Activated naive CD8-positive, alpha-beta T cell treated with anti-CD3 and anti-CD28 coated beads for 36 hours (primary cell): Measurements from ENCODE around the gene CSNK2B. TPM values are rescaled to one million over a fixed set of nuclear protein-coding genes. Genes with fewer than 3 reads are reported as not detected.

ENCODE experiments used
- DNase-seq: peaks from one replicate; pipeline ENCODE4 v3.0.0; 2021
- H3K27ac Mint-ChIP-seq: one replicate; pipeline ENCODE4 v1.8.0; 2022; ENCODE audit warnings: mild to moderate bottlenecking, moderate library complexity, mixed read lengths
- H3K27me3 Mint-ChIP-seq: one replicate; pipeline ENCODE4 v1.8.0; 2022; ENCODE audit warnings: mild to moderate bottlenecking, mixed read lengths
- H3K36me3 Mint-ChIP-seq: one replicate; pipeline ENCODE4 v1.8.0; 2021; ENCODE audit warnings: mild to moderate bottlenecking, mixed read lengths
- H3K4me1 Mint-ChIP-seq: one replicate; pipeline ENCODE4 v1.8.0; 2021; ENCODE audit warnings: mixed read lengths
- H3K4me3 Mint-ChIP-seq: one replicate; pipeline ENCODE4 v1.8.0; 2022; ENCODE audit warnings: mild to moderate bottlenecking, moderate library complexity, mixed read lengths
- H3K9me3 Mint-ChIP-seq: one replicate; pipeline ENCODE4 v1.8.0; 2022; ENCODE audit warnings: mixed read lengths
- total RNA-seq, 2 experiments: library from RNA; stranded (reverse); gene quantifications; one replicate each; pipeline ENCODE4 v1.2.3, GENCODE V29; 2021

CSNK2B gene
- total RNA-seq, result 100 to 1,000 TPM; 297 to 307 TPM

GRCh38 chr6:31665501-31666336, at the start of gene CSNK2B:
Gene CSNK2B (plus strand): TSS chr6:31666080. CDS start chr6:31666832, 752 bp downstream.
- Mint-ChIP-seq H3K36me3 (peaks cover 70% of the 10 kb centered on the region), H3K27ac (peak within 1 kb of the TSS; percentile 97)

GRCh38 chr6:31617010-31617409, 48.9 kb upstream of the CSNK2B start:
- H3K4me1 Mint-ChIP-seq, result peaks cover 39% of the 10 kb centered on the region
- DNase-seq, result no peak
- peaks cover 4% of the 10 kb centered on the region for H3K27me3 Mint-ChIP-seq
- H3K4me3 Mint-ChIP-seq, result peak overlapping the region; percentile 90
- no peaks in the 10 kb centered on the region for H3K9me3 Mint-ChIP-seq
- H3K27ac Mint-ChIP-seq, result peak overlapping the region; percentile 92
- peaks cover 32% of the 10 kb centered on the region for H3K36me3 Mint-ChIP-seq

More at GRCh38 chr6:31665501-31666336, at the start of gene CSNK2B:
- H3K4me1 Mint-ChIP-seq, result peaks cover 48% of the 10 kb centered on the region
- H3K9me3 Mint-ChIP-seq, result no peaks in the 10 kb centered on the region
- H3K4me3 Mint-ChIP-seq, result peak within 1 kb of the TSS; percentile 96
- peak; percentile 98 for DNase-seq
- H3K27me3 Mint-ChIP-seq, result no peaks in the 10 kb centered on the region

- DNase-seq, result peak; percentile 98
- H3K4me3 Mint-ChIP-seq, result peak overlapping the region; percentile 85
- peaks cover 4% of the 10 kb centered on the region for H3K27me3 Mint-ChIP-seq
- H3K9me3 Mint-ChIP-seq, result no peaks in the 10 kb centered on the region
- H3K4me1 Mint-ChIP-seq, result peaks cover 43% of the 10 kb centered on the region
- peaks cover 54% of the 10 kb centered on the region for H3K36me3 Mint-ChIP-seq
- H3K27ac Mint-ChIP-seq, result peak overlapping the region; percentile 97
These were observed 45.9 kb upstream of the CSNK2B start for GRCh38 chr6:31619805-31620585.

- Mint-ChIP-seq H3K36me3 (peaks cover 60% of the 10 kb centered on the region), H3K27ac (peak within 1 kb of the TSS; percentile 97)
These were observed 45.1 kb upstream of the CSNK2B start, which contains the start of gene PRRC2A for GRCh38 chr6:31620586-31621319. Gene PRRC2A (plus strand): TSS chr6:31620715. CDS start chr6:31622790, 2,075 bp downstream.

GRCh38 chr6:31621320-31621939, 44.5 kb upstream of the CSNK2B start:
- Mint-ChIP-seq H3K4me3 (peak overlapping the region; percentile 85), H3K36me3 (peaks cover 61% of the 10 kb centered on the region), H3K4me1 (peaks cover 31% of the 10 kb centered on the region), H3K27ac (peak overlapping the region; percentile 97), H3K27me3 (peaks cover 4% of the 10 kb centered on the region), H3K9me3 (no peaks in the 10 kb centered on the region)
- DNase-seq, result no peak

More at GRCh38 chr6:31620586-31621319, 45.1 kb upstream of the CSNK2B start, which contains the start of gene PRRC2A:
- peaks cover 4% of the 10 kb centered on the region for H3K27me3 Mint-ChIP-seq
- peaks cover 35% of the 10 kb centered on the region for H3K4me1 Mint-ChIP-seq
- no peaks in the 10 kb centered on the region for H3K9me3 Mint-ChIP-seq
- DNase-seq, result no peak
- H3K4me3 Mint-ChIP-seq, result peak within 1 kb of the TSS; percentile 85

- Mint-ChIP-seq H3K27me3 (peaks cover 4% of the 10 kb centered on the region), H3K4me3 (peak overlapping the region; percentile 85), H3K4me1 (peaks cover 26% of the 10 kb centered on the region), H3K36me3 (peaks cover 59% of the 10 kb centered on the region), H3K9me3 (no peaks in the 10 kb centered on the region), H3K27ac (peak overlapping the region; percentile 97)
- DNase-seq, result no peak
These were observed 43.9 kb upstream of the CSNK2B start for GRCh38 chr6:31621991-31622390.

- Mint-ChIP-seq H3K27ac (peak overlapping the region; percentile 97), H3K27me3 (peaks cover 4% of the 10 kb centered on the region), H3K9me3 (no peaks in the 10 kb centered on the region), H3K4me1 (peaks cover 23% of the 10 kb centered on the region), H3K36me3 (peaks cover 65% of the 10 kb centered on the region), H3K4me3 (peak overlapping the region; percentile 85)
- no peak for DNase-seq
These were observed 43.2 kb upstream of the CSNK2B start for GRCh38 chr6:31622684-31623091.

- DNase-seq, result no peak
- peaks cover 18% of the 10 kb centered on the region for H3K4me1 Mint-ChIP-seq
- peak overlapping the region; percentile 17 for H3K27ac Mint-ChIP-seq
- H3K4me3 Mint-ChIP-seq, result no peak overlapping the region
- peaks cover 4% of the 10 kb centered on the region for H3K27me3 Mint-ChIP-seq
- H3K9me3 Mint-ChIP-seq, result no peaks in the 10 kb centered on the region
- H3K36me3 Mint-ChIP-seq, result peaks cover 64% of the 10 kb centered on the region
These were observed 41.8 kb upstream of the CSNK2B start for GRCh38 chr6:31624070-31624469.

GRCh38 chr6:31626952-31627351, 38.9 kb upstream of the CSNK2B start:
- no peak for DNase-seq
- Mint-ChIP-seq H3K36me3 (peaks cover 69% of the 10 kb centered on the region), H3K27me3 (no peaks in the 10 kb centered on the region), H3K9me3 (no peaks in the 10 kb centered on the region), H3K27ac (peak overlapping the region; percentile 43), H3K4me3 (no peak overlapping the region), H3K4me1 (peaks cover 16% of the 10 kb centered on the region)

GRCh38 chr6:31627690-31628287, 38.1 kb upstream of the CSNK2B start:
- H3K27ac Mint-ChIP-seq, result peak overlapping the region; percentile 50
- no peaks in the 10 kb centered on the region for H3K9me3 Mint-ChIP-seq
- no peaks in the 10 kb centered on the region for H3K27me3 Mint-ChIP-seq
- peaks cover 62% of the 10 kb centered on the region for H3K36me3 Mint-ChIP-seq
- peaks cover 8% of the 10 kb centered on the region for H3K4me1 Mint-ChIP-seq
- no peak for DNase-seq
- no peak overlapping the region for H3K4me3 Mint-ChIP-seq

- no peak overlapping the region for H3K4me3 Mint-ChIP-seq
- peaks cover 55% of the 10 kb centered on the region for H3K36me3 Mint-ChIP-seq
- no peak for DNase-seq
- H3K27ac Mint-ChIP-seq, result no peak overlapping the region
- no peaks in the 10 kb centered on the region for H3K27me3 Mint-ChIP-seq
- H3K9me3 Mint-ChIP-seq, result no peaks in the 10 kb centered on the region
- H3K4me1 Mint-ChIP-seq, result peaks cover 6% of the 10 kb centered on the region
These were observed 36.9 kb upstream of the CSNK2B start for GRCh38 chr6:31629014-31629413.

- H3K4me1 Mint-ChIP-seq, result peaks cover 6% of the 10 kb centered on the region
- peak overlapping the region; percentile 75 for H3K27ac Mint-ChIP-seq
- no peak for DNase-seq
These were observed 35.5 kb upstream of the CSNK2B start for GRCh38 chr6:31630177-31630934.

GRCh38 chr6:31631209-31631608, 34.7 kb upstream of the CSNK2B start:
- Mint-ChIP-seq H3K4me1 (peaks cover 3% of the 10 kb centered on the region), H3K27ac (peak overlapping the region; percentile 75), H3K9me3 (no peaks in the 10 kb centered on the region), H3K36me3 (peaks cover 40% of the 10 kb centered on the region), H3K27me3 (no peaks in the 10 kb centered on the region), H3K4me3 (no peak overlapping the region)
- no peak for DNase-seq

More at GRCh38 chr6:31630177-31630934, 35.5 kb upstream of the CSNK2B start:
- Mint-ChIP-seq H3K27me3 (no peaks in the 10 kb centered on the region), H3K4me3 (no peak overlapping the region), H3K36me3 (peaks cover 47% of the 10 kb centered on the region), H3K9me3 (no peaks in the 10 kb centered on the region)
